Activated CD4-positive, alpha-beta T cell treated with anti-CD3 and anti-CD28 coated beads, Interleukin-2, amount 50 U/mL, for 1 hour (primary cell): Measurements from ENCODE around the gene CDH6.

ENCODE experiments used
- DNase-seq: peaks from one replicate; pipeline ENCODE4 v3.0.0-alpha.2; 2020

The CDH6 gene

DNA sequence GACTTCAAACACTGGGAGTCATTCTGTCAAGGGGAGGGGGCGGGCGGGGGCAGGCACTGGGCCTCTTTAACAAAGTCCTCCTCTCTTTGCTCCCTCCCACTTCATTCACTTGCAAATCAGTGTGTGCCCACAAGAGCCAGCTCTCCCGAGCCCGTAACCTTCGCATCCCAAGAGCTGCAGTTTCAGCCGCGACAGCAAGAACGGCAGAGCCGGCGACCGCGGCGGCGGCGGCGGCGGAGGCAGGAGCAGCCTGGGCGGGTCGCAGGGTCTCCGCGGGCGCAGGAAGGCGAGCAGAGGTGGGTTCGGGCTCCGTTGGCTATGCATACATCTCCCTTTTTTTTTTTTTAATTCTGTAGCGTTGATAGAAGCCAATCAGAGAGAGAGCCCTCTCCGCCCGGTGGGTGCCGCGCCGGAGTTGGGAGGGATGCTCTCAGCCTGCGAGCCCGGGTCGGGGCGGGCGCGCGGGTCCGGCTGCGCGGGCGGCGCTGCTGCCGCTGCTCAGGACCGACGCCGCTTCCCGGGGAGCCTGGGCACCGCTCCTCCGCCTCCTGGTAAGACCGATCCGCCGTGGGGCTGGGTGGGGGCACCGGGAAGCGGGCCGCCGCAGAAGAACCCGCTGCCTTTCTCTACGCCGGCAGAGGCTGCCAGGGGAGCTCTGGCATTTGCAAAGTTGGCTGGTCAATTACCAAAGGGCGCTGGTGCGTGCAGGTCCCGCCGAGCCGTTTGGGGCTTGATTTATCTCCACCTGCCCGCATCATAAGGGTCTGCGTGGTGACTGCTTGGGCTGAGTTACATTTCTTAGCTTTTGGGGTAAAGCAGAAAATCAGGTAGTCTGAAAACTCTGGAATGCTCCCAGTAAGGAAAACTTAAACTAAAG is at the start of gene CDH6:
Gene CDH6 (plus strand): TSS at position 96 of the 877 bp plus-strand sequence. CDS start 73,788 bp downstream, outside the sequence.
- no peak for DNase-seq

DNA sequence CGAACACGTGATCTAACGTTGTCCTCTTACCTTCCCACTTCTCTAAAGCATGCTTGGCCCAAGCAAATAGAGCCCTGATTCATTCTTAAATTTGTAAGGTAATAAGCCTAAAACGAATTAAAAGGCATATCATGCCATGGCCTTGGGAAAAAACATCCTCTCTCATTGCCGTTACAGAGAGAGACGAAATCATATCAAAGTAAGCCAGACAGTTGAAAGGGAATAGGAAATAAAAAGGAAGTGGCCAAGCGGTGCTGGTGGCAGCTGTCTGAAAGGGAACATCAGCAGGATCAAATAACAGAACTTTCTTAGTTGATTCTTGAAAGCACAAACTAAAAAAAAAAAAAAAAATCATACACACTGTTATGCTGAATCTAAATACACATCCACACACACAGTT is 49.1 kb upstream of the CDH6 start:
- DNase-seq, result no peak

DNA sequence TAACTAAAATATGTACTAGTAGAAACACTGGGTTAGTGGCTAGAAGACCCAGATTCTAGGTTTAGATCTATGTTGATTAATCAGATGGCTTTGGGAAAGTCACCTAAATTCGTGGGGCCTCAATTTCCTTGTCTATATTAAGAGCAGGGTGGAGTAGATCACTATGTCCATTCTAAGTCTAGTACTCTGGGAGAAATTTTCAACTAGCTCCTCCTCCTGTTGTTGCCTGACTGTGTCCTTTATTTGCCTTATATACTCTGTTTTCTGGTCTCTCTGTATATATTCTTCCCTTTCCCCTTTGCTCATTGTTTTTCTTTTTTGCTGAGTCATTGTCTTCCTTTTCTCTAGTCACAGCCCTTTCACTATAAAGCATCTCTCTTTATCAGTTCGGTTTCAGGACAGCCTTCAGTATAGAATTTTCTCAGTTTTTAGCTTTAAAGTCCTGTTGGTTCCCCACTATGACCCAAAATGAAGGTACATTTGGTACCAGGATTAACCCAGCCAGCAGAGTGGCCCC is 44.5 kb upstream of the CDH6 start:
- no peak for DNase-seq

DNA sequence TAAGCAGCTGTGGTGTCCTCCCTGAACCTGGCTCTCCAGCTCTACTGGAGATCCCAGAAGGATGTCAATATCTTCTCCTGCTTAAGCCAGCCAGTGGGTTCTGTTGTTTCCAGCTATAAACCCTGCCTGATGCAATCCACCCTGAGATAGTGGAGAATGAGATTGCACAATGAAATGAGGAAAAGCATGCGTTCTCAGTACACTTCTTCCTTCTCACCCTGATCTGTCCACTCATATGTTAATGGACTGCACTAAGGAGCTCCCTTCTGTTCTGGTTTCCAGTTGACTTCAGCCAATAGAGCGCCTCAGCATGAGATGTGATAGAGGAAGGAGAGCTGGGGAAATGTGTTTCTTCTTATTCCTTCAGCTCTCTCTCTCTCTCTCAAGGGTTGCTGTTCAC is 40.0 kb upstream of the CDH6 start:
- DNase-seq, result no peak

DNA sequence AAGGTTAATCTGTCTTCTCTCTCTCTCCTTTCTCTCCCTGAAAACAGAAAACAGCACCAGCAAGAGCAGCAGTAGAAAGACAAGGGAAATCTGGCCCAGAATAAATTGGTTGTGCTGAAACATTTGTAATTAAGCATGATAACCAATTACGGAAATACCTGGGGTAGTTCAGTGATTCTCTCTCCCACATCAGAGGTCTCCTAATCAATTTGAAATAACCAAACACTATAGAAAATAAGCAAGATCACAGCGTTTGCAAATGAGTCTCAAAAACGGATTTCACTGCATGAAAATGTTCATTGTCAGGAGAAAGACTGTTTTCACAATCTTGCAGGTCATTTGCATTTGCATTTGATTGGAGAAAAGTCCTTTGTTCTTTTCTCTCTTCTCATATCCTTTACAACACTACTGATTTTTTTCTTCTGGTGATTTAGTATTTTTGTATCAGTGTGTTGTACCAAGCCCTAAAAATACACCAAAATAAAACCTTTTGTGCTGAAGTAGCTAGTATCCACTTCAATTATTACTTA is 36.8 kb upstream of the CDH6 start:
- DNase-seq, result no peak

DNA sequence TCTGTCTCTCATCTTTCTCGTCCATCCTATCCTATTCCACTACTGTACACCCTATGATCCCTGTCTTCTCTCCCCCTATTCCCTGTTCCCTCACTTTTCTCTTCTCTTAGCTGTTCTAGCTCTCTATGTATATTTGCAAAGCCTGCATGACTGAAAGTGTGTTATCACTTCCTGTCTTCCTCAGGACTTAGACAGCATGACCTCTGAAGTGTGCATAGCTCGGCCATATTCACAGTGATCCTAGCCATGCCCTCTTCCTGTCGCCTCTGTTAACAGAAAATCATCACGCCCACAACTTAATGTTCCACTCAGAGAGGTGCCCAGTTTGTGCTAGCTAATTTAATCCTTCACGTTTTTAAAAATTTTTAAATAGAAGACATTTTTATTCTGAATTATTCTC is 35.8 kb upstream of the CDH6 start:
- no peak for DNase-seq

DNA sequence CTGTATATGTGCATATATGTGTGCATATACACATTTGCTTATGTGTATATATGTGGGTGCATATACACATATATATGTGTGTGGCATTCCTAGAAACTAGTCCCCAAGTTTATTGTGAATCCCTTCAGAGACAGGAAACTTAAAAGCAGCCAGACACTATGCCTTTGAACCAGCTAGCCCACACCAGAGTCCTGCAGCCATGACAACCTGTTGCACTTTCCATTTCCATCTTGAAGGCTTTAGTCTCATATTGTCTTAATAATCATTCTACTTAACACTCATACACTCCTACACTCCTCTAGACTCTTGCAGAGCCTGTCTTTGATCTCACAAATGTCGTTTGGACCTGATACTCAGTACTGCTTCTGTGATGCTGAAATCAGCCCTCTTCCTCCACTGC is 34.8 kb upstream of the CDH6 start:
- no peak for DNase-seq

DNA sequence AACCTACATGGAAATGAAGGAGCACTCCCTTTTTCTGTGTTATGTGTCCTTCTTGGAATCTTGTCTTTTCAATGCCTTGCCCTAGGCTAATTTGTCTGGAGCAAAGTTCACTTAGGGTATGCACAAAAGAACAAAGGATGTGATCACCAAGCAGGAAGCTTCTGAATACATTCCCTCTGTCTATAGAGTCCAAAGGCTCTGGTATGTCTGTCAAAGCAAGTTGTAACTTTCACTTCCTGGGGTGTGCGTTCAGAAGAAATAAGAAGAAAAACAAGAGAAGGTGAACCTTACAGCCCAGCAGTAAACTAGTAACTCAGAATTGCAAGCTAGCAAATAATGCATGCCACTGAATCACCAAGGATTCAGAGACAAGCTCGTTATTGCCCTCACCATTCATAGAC is 31.7 kb upstream of the CDH6 start:
- DNase-seq, result no peak

DNA sequence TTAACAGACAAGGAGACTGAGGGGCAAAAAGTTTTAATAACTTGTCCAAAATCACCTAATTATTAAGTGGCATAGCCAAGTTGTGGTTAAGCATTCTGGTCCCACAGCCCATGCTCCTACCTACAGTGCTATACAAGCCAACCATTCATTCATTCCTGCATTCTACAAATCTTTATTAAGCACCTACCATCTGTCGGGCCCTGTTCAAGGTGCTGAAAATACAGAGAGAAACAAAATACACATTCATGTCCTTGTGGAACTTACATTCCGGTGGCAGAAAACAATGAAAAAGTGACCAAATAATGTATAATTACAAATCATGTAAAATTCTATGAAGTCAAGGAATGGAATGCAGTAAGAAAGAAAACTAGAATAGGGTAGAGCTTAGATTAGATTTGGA is 27.8 kb upstream of the CDH6 start:
- no peak for DNase-seq

DNA sequence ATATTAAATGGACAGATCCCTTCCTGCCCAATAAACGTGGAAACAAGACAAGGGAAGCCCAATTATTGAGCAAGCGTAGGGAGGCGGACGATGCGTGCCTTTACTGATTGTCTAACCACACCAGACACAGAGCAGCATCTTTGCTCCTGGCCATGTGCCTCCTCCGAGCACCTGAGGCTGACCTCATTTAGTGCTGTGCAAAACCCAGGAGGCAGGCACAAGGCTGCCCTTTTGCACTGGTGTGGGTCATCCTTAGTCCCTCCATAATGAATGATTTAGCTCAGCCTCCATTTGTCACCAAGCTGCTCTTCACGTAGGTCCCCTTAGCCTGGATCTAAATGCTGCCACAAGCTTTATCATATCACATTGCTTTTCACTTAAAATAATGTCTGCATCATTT is 24.1 kb upstream of the CDH6 start:
- no peak for DNase-seq

DNA sequence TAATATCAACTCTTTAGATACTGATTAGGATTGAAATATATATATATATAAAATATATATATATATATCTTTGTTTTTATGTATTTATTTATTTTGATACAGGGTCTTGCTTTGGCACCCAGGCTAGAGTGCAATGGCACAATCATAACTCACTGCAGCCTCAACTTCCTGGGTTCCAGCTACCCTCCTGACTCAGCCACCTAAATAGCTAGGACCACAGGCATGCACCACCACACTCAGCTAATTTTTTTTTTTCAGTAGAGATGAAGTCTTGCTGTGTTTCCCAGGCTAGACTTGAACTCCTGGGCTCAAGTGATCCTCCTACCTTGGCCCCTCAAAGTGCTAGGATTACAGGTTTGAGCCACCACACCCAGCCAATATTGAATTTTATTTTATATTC is 20.6 kb upstream of the CDH6 start:
- DNase-seq, result no peak

DNA sequence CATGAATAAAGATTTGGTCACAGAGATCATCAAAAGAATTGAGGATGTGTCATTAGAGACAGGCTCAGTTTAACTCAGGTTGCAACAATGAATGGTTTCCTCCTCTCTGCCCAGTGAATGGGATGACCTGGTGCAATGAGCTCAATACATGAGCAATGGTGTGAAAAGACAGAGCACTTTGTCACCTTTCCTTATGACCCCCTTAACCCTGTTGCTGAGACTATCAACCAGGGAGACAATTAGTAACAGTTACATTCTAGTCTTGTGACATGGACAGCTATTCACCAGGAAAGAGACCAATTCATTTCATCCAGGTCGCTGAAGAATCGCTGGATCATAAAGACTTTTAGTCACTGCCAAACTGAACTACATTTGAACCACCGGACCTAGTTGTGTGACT is 19.9 kb upstream of the CDH6 start:
- DNase-seq, result no peak

DNA sequence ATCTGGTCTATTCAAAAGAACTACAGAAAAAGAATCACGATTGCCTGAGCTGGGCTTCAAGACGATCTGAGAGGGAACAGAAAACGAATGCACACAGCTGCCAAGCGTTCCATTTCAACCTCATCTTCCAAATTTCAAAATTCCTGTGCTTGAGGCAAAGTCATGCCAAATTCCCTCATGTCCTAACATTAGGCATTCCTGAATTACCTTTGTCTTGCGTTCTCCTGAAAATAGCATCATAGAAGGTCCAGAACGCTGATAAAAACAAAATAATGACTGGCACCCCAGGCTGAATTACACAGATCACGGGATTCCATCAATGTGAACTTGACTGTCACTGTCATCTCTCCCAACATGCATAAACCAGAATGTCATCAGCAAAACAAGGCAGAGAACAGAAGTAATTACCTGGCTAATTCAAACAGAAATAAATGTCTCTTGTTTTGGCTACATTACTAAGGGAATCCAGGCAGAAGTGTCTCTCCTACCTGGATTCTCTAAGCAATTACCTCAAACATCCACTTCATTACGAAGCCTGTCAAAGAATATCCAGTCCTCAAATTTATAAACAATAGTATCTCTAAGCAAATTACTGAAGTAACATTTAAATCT is 12.0 kb upstream of the CDH6 start:
- DNase-seq, result no peak

DNA sequence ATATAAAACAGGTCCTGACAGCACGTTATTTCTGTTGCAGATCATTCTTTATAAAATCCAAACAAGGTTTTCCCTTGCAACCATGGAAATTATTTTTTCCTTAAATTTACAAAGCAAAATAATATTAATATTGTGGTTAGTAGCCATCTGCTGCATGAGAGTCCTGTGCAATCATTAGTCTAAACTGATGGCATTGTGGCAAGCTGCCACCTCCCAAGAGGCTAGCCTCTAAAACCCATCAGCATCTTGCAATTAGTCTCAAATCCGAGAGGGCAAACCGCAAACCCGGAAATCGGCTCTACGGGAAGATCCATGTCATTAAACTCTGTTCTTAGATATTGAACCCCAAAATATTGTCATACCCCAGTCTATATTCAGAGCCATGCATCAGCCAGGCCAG is 11.3 kb upstream of the CDH6 start:
- no peak for DNase-seq

DNA sequence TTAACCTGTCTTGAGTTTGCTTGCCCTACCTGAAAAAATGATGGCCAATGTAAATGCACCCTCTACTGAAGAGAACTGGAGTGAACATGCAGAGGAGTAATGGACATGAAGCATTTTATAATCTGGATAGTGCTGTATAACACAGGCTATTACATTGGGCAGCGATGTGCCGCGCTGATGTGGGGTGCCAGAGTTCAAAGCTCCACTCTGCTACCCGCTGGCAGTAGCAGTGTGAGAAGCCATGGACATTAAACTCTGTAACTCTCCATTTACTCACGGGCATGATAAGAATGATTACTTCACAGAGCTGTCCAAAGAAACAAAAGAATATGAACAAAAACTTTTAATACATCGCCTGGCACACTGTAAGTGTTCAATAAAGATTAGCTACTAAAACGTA is 7.5 kb upstream of the CDH6 start:
- DNase-seq, result no peak

DNA sequence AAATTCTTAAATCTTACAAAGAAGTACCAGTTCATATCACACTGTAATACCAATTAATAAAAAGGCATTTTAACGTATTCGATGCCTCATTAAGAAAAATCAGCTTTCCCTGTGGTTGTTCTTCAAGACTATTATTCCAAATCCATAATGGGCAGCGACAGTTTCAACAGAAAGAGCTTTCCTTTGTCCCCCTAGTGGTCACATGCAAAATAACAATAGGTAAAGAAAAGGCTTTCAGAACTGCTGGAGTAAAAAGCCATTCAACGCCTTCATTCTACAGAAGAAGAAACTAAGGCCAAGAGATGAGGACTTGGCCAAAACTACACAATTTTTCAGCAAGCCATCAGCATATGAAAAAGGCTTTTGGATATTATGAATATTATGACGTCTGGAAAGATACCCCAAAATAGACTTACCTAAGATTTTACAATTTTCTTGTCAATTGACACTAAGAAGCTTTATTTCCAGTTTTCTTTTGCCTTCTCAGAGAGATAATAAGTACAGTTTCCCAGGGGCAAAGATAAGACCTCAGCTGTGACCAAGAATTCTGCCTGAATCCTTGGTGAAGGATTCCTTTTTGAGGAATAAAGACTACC is 6.7 kb upstream of the CDH6 start:
- DNase-seq, result no peak

DNA sequence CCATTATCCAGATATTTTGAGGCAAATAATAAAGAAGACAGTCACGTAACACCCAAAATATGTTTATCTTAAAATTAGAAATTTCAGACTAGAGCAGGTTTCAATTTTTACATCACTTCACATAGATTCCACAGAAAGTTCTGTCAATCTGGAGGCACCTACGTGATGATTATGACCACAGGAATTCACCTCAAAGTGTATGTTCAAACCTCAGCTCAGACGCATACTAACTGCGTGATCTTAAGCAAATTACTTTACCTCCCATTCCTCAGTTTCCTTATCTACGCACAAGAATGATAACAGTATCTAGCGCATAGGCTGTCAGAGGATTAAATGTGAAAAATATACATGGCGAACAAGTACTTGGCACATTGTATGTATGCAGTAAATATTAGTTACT is 5.9 kb upstream of the CDH6 start:
- no peak for DNase-seq

DNA sequence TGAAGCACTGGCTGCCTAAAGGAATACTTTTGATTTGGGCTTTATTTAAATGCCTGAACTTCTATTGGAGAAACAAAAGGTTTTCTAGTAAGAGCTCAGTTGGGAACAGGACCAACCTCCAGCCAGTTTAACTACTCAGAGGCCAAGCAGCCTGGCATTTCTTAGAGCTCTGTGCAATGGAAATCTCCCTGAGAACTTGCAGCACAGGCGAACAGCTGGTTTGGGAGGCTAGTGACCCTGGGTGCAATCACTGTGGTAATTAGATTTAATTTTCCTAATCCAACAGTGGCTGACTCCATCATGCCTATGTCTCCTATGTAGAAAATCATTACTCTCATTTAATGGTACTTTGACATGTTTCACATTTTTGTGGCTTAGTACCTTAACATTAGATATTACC is 1.0 kb upstream of the CDH6 start:
- DNase-seq, result no peak

DNA sequence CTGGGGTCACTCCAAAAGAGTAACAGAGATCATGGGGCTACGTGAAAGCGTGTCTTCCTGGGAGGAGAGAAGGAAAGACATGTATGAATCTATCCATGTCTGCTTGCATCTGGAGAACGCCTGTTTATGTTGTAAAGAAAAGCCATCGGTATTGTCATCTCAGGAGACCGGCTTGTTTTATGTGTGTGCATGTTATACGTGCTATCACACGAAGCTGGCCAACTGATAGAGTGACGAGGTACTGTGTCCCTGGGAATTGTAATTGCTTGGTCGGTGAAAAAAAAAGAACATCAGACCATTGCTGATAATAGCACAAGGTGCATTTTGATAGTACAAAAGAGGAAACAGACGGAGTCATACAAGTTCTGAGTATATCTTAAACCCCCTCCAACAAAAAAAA is 370 bp upstream of the CDH6 start:
- no peak for DNase-seq

DNA sequence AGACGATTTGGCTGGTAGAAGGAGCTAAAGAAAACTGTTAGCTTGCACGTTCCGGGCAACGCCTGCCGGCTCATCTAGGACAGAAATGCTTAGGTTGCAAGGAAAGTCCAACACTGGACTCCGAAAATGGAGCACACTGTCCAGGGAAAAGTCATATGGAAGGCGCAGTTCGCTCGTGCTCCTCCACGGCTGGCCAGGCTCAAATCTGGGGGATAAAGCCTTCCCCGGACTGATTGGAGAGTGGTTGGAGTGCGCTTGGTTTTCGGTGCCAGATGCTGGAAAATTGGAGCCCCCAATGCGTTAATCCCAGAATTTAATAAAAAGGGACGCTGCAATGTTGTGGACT is 955 bp downstream of the CDH6 start:
- DNase-seq, result no peak

DNA sequence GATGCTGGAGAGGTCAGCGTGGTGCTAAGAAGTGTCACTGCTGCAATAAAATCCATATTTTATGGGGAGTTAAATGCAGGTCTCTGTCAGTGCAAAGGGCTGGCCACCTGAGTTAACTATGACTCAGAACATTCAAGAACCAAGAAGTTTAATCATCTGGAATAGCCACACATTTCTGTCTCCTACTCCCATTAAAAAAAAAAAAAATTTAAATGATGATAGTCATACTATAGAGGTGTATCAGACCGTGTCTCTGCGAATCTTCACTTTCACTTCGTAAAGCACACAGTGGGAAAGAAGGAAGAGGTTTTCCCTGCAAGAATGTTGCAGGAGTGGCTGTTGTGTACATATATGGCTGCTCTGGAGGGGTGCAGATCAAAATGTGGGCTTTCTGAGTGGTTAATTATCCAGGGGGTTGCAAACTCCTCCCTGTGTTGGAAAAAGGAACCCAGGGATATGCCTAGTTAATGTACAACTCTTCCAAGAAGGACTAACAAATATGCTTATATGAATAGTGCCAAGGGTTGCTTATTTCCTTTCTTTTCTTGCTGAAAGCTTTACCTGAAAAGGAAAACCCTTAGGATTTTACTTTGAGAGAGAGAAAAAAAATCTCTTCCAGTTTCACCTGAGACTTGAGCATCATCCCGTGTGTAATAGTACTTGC is 1.5 kb downstream of the CDH6 start:
- no peak for DNase-seq

DNA sequence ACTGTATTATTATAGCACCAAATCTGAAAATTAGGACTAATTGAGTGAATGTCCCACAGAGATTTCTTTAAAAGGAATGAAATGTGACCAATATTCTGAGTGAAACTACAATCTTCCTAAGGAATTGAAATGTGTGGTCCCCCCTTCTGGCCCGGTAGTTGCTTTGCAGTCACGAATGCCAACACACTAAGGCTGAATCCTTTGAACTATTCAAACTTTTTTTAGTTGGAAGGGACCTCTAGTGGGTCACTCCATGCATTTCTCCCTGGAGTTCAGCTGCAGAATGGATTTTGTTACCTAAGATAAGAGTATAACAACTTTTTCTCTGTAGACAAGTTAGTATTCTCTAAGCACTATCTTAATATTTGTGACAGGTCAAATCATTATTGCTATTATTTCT is 2.8 kb downstream of the CDH6 start:
- DNase-seq, result no peak

DNA sequence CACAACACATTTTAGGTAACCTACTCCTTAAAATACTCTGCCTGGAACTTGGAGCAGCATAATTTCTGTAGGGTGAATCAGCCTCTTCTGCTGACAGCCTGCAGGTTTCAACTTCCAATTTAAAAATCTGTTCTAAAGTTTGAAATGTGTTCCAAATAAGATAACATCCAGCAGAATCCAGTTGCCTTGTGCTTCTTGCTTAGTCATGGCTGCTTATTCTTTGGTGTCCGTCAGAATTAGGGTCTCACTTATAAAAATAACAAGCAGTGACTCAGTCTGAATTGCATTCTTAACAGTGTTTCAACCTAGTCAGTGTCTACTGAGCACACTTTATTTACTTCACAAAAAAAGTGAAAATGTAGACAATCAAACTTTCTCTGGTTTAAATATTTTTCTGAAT is 3.7 kb downstream of the CDH6 start:
- no peak for DNase-seq

DNA sequence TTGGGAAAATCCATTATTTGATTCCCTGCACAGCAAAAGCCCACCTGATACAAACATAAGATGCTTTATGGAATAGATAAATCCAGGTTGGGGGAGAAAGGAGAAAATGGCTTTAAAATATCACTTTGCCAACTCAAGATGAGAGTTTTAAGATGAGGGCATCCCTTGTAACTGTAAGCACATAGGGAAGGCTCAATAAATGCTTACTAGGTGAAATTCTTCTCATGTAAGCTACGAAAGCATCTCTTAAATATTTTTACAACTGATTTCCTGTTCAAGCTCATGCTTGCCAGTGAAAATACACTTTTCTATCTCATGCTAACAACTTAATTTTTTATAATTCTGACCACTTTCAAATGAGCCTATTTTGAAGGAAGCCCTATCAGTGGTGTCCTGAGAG is 11.5 kb downstream of the CDH6 start:
- DNase-seq, result no peak
